ENCODE data around the gene CRY2.
A peak's percentile ranks its signal among the peaks of the same experiment; 100 is the strongest.

CRY2 gene

DNA sequence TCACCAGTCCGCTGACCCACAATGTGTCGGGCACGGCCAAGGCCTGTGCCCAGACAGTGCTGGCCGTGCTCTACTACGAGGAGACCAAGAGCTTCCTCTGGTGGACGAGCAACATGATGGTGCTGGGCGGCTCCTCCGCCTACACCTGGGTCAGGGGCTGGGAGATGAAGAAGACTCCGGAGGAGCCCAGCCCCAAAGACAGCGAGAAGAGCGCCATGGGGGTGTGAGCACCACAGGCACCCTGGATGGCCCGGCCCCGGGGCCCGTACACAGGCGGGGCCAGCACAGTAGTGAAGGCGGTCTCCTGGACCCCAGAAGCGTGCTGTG lies 36.2 kb upstream of the CRY2 start:
- H3K4me3 ChIP-seq (ENCODE audit: low read depth, low read length), result no peak overlapping the region
- TF ChIP-seq MYC (IDR thresholded peaks at IDR 0.05; ENCODE audit: low read depth, low read length) (no peak), POLR2A (IDR thresholded peaks at IDR 0.05; ENCODE audit: extremely low read depth, insufficient read length) (no peak)
- TF ChIP-seq, protein P1, sequence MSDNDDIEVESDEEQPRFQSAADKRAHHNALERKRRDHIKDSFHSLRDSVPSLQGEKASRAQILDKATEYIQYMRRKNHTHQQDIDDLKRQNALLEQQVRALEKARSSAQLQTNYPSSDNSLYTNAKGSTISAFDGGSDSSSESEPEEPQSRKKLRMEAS (IDR thresholded peaks at IDR 0.05; ENCODE audit: low read depth, low read length), result no peak
- TF ChIP-seq, protein P2, sequence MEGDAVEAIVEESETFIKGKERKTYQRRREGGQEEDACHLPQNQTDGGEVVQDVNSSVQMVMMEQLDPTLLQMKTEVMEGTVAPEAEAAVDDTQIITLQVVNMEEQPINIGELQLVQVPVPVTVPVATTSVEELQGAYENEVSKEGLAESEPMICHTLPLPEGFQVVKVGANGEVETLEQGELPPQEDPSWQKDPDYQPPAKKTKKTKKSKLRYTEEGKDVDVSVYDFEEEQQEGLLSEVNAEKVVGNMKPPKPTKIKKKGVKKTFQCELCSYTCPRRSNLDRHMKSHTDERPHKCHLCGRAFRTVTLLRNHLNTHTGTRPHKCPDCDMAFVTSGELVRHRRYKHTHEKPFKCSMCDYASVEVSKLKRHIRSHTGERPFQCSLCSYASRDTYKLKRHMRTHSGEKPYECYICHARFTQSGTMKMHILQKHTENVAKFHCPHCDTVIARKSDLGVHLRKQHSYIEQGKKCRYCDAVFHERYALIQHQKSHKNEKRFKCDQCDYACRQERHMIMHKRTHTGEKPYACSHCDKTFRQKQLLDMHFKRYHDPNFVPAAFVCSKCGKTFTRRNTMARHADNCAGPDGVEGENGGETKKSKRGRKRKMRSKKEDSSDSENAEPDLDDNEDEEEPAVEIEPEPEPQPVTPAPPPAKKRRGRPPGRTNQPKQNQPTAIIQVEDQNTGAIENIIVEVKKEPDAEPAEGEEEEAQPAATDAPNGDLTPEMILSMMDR (IDR thresholded peaks at IDR 0.05; ENCODE audit: low read depth, low read length), result no peak
- DNase-seq (ENCODE audit: low read depth), result no peak

DNA sequence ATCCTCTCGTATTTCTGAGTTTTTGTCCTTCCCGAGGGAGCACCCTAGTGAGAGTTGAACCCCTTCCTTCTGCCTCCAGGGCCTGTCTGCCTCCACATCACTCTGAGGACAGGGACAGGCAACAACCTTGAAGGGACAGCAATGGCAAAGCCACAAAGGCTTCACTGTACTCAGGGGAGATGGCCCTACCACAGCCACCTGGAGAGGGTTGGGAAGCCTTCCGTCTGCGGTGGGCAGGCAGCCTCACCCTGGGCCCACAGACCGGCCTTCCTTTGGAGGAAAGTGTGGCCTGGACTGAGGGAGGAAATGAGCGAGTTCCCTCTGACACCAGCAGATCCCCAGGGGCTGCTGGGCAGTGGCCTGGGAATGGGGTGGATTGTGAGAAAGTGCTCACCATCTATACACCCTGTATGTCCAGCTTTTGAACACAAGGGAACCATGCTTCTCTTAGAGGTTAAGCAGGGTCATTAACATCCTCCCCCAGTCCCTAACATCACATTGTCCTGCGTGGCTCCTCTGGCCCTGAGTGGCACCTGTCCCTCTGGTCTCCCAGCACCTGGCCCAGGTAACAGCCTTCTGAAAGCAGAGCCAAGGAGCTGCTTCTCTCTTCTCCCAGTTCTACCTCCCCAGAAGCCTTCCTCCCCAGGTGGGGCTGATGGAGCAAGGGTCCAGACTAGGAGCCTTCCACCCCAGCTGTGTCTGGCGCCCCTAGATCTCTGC lies 35.5 kb upstream of the CRY2 start:
- TF ChIP-seq, protein P2 (IDR thresholded peaks at IDR 0.05; ENCODE audit: low read depth, low read length), result no peak
- TF ChIP-seq MYC (IDR thresholded peaks at IDR 0.05; ENCODE audit: low read depth, low read length), result no peak
- TF ChIP-seq, protein P1 (IDR thresholded peaks at IDR 0.05; ENCODE audit: low read depth, low read length), result no peak
- no peak for TF ChIP-seq POLR2A (IDR thresholded peaks at IDR 0.05; ENCODE audit: extremely low read depth, insufficient read length)
- no peak overlapping the region for H3K4me3 ChIP-seq (ENCODE audit: low read depth, low read length)
- no peak for DNase-seq (ENCODE audit: low read depth)

DNA sequence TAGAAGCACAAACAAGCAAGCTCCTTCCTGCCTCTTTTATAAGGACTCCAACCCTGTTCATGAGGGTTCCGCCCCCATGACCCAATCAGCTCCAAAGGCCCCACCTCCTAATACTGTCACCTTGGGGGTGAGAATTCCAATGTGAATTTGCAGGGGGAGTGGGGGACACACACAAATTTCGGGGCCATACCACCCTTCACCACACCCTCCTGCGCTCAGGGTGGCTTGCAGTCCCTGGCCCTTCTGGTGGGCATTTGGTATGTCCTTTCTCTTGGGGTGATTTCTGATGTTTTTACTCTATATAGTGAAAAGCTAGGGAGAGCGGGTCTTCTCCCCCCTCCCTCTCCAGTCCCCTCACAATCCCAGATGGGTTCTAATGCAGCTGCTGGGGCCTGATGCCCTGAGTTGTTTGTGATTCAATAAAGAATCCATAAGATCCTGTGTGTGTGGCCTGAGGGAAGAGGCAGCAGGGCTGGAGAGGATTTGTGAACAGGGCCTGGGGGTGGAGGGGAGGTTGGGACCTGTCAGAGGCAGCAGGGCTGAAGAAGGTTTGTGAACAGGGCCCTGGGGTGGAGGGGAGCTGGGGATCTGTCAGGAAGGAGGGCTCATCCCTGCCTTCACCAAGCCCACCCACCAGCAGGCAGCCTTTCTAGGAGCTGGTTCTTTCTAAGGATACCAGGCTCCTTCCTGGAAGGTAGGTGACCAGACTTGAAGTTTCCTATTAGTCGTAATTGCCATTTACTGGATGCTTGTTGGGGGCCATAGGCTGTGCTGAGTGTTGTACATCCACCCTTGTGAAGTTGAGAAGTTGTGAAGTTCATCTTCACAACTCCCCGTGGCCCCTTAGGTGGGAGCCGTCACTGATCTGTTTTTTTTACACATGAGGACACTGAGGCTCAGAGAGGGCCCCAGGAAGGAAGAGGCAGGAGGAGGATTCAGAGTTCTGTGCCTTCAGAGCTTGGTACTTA lies 34.4 kb upstream of the CRY2 start:
- no peak overlapping the region for H3K4me3 ChIP-seq (ENCODE audit: low read depth, low read length)
- DNase-seq (ENCODE audit: low read depth), result no peak
- TF ChIP-seq, protein P1 (IDR thresholded peaks at IDR 0.05; ENCODE audit: low read depth, low read length), result no peak
- TF ChIP-seq MYC (IDR thresholded peaks at IDR 0.05; ENCODE audit: low read depth, low read length) (no peak), POLR2A (IDR thresholded peaks at IDR 0.05; ENCODE audit: extremely low read depth, insufficient read length) (no peak)
- TF ChIP-seq, protein P2 (IDR thresholded peaks at IDR 0.05; ENCODE audit: low read depth, low read length), result no peak

DNA sequence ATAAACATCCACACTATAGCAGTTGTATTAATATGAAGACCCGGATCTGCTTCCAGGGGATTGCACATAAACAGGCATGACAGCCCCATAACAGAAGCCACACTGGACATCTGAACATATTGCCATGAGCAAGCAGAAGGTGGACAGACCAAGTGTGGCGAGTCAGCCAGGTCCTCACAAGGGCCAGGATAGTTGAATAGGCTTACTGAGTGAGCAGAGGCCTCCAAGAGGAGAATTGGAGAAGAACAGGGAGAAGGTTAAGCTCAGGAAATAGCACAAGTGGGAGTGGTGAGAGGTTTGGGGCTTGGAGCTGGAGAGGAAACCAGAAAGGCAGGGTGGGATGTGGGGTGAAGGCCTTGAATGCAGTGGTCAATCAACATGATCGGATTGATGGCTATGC lies 31.5 kb upstream of the CRY2 start:
- no peak overlapping the region for H3K4me3 ChIP-seq (ENCODE audit: low read depth, low read length)
- DNase-seq (ENCODE audit: low read depth), result peak; percentile 35
- TF ChIP-seq POLR2A (IDR thresholded peaks at IDR 0.05; ENCODE audit: extremely low read depth, insufficient read length) (no peak), MYC (IDR thresholded peaks at IDR 0.05; ENCODE audit: low read depth, low read length) (no peak)
- TF ChIP-seq, protein P2 (IDR thresholded peaks at IDR 0.05; ENCODE audit: low read depth, low read length), result no peak
- TF ChIP-seq, protein P1 (IDR thresholded peaks at IDR 0.05; ENCODE audit: low read depth, low read length), result no peak

DNA sequence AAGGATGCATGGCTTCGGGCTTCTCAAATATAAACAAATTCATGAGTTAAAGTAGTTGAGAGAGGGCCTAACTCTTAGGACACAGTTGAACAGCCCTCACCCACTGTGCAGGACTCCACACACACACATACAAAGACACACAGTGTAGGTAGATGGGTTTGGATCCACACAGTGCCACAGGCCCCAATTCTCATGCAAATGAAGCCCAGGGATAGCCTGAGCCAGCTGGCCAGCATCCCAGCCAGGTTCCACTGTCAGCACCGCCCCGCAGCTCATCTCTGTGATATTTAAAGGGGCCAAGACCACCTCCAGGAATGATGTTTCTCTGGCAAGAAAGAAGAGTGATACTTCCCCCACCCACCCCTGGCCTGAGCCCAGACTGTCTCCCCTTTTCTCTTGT lies 30.7 kb upstream of the CRY2 start:
- TF ChIP-seq MYC (IDR thresholded peaks at IDR 0.05; ENCODE audit: low read depth, low read length), result no peak
- TF ChIP-seq, protein P1 (IDR thresholded peaks at IDR 0.05; ENCODE audit: low read depth, low read length), result no peak
- no peak for DNase-seq (ENCODE audit: low read depth)
- H3K4me3 ChIP-seq (ENCODE audit: low read depth, low read length), result no peak overlapping the region

- no peak overlapping the region for H3K4me3 ChIP-seq (ENCODE audit: low read depth, low read length)
- DNase-seq (ENCODE audit: low read depth), result no peak
- TF ChIP-seq, protein P2 (IDR thresholded peaks at IDR 0.05; ENCODE audit: low read depth, low read length), result no peak
- TF ChIP-seq MYC (IDR thresholded peaks at IDR 0.05; ENCODE audit: low read depth, low read length) (no peak), POLR2A (IDR thresholded peaks at IDR 0.05; ENCODE audit: extremely low read depth, insufficient read length) (no peak)
- TF ChIP-seq, protein P1 (IDR thresholded peaks at IDR 0.05; ENCODE audit: low read depth, low read length), result no peak
Observed at GRCh38 chr11:45817191-45817590, 30.1 kb upstream of the CRY2 start.
